GM12874 (cell line): ENCODE measurements around the gene FUOM.

Experiments used
- CTCF ChIP-seq: IDR thresholded peaks from 2 replicates; pipeline ENCODE4 v1.5.1; 2011; ENCODE audit warnings: low read depth, mild to moderate bottlenecking, control low read depth, low read length, moderate library complexity; ENCODE audit not compliant: insufficient read depth

FUOM gene

GRCh38 chr10:133335246-133336117, 22.3 kb downstream of the FUOM start:
- TF ChIP-seq CTCF = no peak

- TF ChIP-seq CTCF = no peak
Observed at GRCh38 chr10:133334503-133335245, 23.1 kb downstream of the FUOM start.

- no peak for TF ChIP-seq CTCF
Observed at GRCh38 chr10:133332936-133333699, 24.7 kb downstream of the FUOM start.

GRCh38 chr10:133329491-133330202, 28.2 kb downstream of the FUOM start:
- peak; percentile 93 for TF ChIP-seq CTCF

- no peak for TF ChIP-seq CTCF
Observed at GRCh38 chr10:133328358-133329343, 29.2 kb downstream of the FUOM start.

- TF ChIP-seq CTCF = no peak
Observed at GRCh38 chr10:133327651-133328357, 30.0 kb downstream of the FUOM start.
